ENCODE measurements around the gene NECTIN1.
A peak's percentile ranks its signal among the peaks of the same experiment; 100 is the strongest.

Gene NECTIN1

GRCh38 chr11:119774172-119774763, 45.3 kb upstream of the NECTIN1 start:
- H3K4me3 ChIP-seq (ENCODE audit: control insufficient read depth, low read depth, low read length): no peak overlapping the region
- TF ChIP-seq CTCF (conservative IDR thresholded peaks at IDR 0.05; ENCODE audit: control insufficient read depth, insufficient read depth, low read depth, low read length): no peak
- peak; percentile 39 for DNase-seq (ENCODE audit: low read depth)

- no peak for TF ChIP-seq CTCF (conservative IDR thresholded peaks at IDR 0.05; ENCODE audit: control insufficient read depth, insufficient read depth, low read depth, low read length)
- no peak for DNase-seq (ENCODE audit: low read depth)
- no peak overlapping the region for H3K4me3 ChIP-seq (ENCODE audit: control insufficient read depth, low read depth, low read length)
Measured at GRCh38 chr11:119772641-119773415, 43.8 kb upstream of the NECTIN1 start.

- TF ChIP-seq CTCF (conservative IDR thresholded peaks at IDR 0.05; ENCODE audit: control insufficient read depth, insufficient read depth, low read depth, low read length): no peak
- H3K4me3 ChIP-seq (ENCODE audit: control insufficient read depth, low read depth, low read length): no peak overlapping the region
- no peak for DNase-seq (ENCODE audit: low read depth)
Measured at GRCh38 chr11:119772076-119772475, 43.1 kb upstream of the NECTIN1 start.

- H3K4me3 ChIP-seq (ENCODE audit: control insufficient read depth, low read depth, low read length): no peak overlapping the region
- no peak for DNase-seq (ENCODE audit: low read depth)
- TF ChIP-seq CTCF (conservative IDR thresholded peaks at IDR 0.05; ENCODE audit: control insufficient read depth, insufficient read depth, low read depth, low read length): no peak
Measured at GRCh38 chr11:119771172-119771770, 42.3 kb upstream of the NECTIN1 start.

- no peak overlapping the region for H3K4me3 ChIP-seq (ENCODE audit: control insufficient read depth, low read depth, low read length)
- no peak for TF ChIP-seq CTCF (conservative IDR thresholded peaks at IDR 0.05; ENCODE audit: control insufficient read depth, insufficient read depth, low read depth, low read length)
- no peak for DNase-seq (ENCODE audit: low read depth)
Measured at GRCh38 chr11:119765628-119766027, 36.6 kb upstream of the NECTIN1 start.

- no peak for TF ChIP-seq CTCF (conservative IDR thresholded peaks at IDR 0.05; ENCODE audit: control insufficient read depth, insufficient read depth, low read depth, low read length)
- peak; percentile 35 for DNase-seq (ENCODE audit: low read depth)
- no peak overlapping the region for H3K4me3 ChIP-seq (ENCODE audit: control insufficient read depth, low read depth, low read length)
Measured at GRCh38 chr11:119764108-119764868, 35.3 kb upstream of the NECTIN1 start.
